Measurements from ENCODE around the gene ZNF182. TPM values are rescaled to one million over a fixed set of nuclear protein-coding genes. Genes with fewer than 3 reads are reported as not detected.

ZNF182 gene
- total RNA-seq, 1 experiment from 2014 or later = 3.8 TPM

- H2AFZ ChIP-seq = no peak overlapping the region
- H3K4me3 ChIP-seq = no peak overlapping the region
- CTCF ChIA-PET = no interaction called here
- no peak overlapping the region for H3K4me2 ChIP-seq
- POLR2A ChIA-PET (ENCODE audit: unreplicated experiment) = no interaction called here
- no peaks in the 10 kb centered on the region for H4K20me1 ChIP-seq (ENCODE audit: insufficient read depth)
- no peak overlapping the region for H3K27ac ChIP-seq
- no peaks in the 10 kb centered on the region for H3F3A ChIP-seq (ENCODE audit: insufficient read depth, low read depth)
- intact Hi-C loops (cut with micrococcal nuclease; ENCODE audit: unreplicated experiment) = no loop called here
- no peaks in the 10 kb centered on the region for H3K9me2 ChIP-seq (ENCODE audit: insufficient read depth)
- BruUV-seq (replicated peaks) = no TSS peak
- DNase-seq = no peak
- no peaks in the 10 kb centered on the region for H3K36me3 ChIP-seq (ENCODE audit: low read depth)
- no peaks in the 10 kb centered on the region for H3K4me1 ChIP-seq (replicated peaks; ENCODE audit: insufficient read depth)
- H3K27me3 ChIP-seq (ENCODE audit: insufficient read depth, low read depth) = no peaks in the 10 kb centered on the region
- no peak for TF ChIP-seq CTCF (conservative IDR thresholded peaks at IDR 0.05)
- TF ChIP-seq EZH2 (IDR thresholded peaks at IDR 0.05; ENCODE audit: low read depth) = no peak
- no peaks in the 10 kb centered on the region for H3K9me3 ChIP-seq (ENCODE audit: insufficient read depth, low read depth)
- H3K79me2 ChIP-seq (ENCODE audit: low read depth) = no peaks in the 10 kb centered on the region
Measured at GRCh38 chrX:47941423-47941822, 62.4 kb downstream of the ZNF182 start.

- CTCF ChIA-PET = no interaction called here
- Histone ChIP-seq H3K27me3 (ENCODE audit: insufficient read depth, low read depth) (no peaks in the 10 kb centered on the region), H3K36me3 (ENCODE audit: low read depth) (no peaks in the 10 kb centered on the region), H2AFZ (no peak overlapping the region), H3K4me1 (replicated peaks; ENCODE audit: insufficient read depth) (no peaks in the 10 kb centered on the region), H3K79me2 (ENCODE audit: low read depth) (no peaks in the 10 kb centered on the region), H3F3A (ENCODE audit: insufficient read depth, low read depth) (no peaks in the 10 kb centered on the region), H3K27ac (no peak overlapping the region), H3K4me2 (no peak overlapping the region), H3K4me3 (no peak overlapping the region), H3K9me2 (ENCODE audit: insufficient read depth) (no peaks in the 10 kb centered on the region), H3K9me3 (ENCODE audit: insufficient read depth, low read depth) (no peaks in the 10 kb centered on the region), H4K20me1 (ENCODE audit: insufficient read depth) (no peaks in the 10 kb centered on the region)
- intact Hi-C loops (cut with micrococcal nuclease; ENCODE audit: unreplicated experiment) = no loop called here
- TF ChIP-seq EZH2 (IDR thresholded peaks at IDR 0.05; ENCODE audit: low read depth) = no peak
- no peak for TF ChIP-seq CTCF (conservative IDR thresholded peaks at IDR 0.05)
- DNase-seq = no peak
- POLR2A ChIA-PET (ENCODE audit: unreplicated experiment) = no interaction called here
- no TSS peak for BruUV-seq (replicated peaks)
Measured at GRCh38 chrX:47940448-47940847, 63.3 kb downstream of the ZNF182 start.

- H3K4me1 ChIP-seq (replicated peaks; ENCODE audit: insufficient read depth) = no peaks in the 10 kb centered on the region
- H3F3A ChIP-seq (ENCODE audit: insufficient read depth, low read depth) = no peaks in the 10 kb centered on the region
- intact Hi-C loops (cut with micrococcal nuclease; ENCODE audit: unreplicated experiment) = no loop called here
- no peaks in the 10 kb centered on the region for H3K79me2 ChIP-seq (ENCODE audit: low read depth)
- TF ChIP-seq CTCF (conservative IDR thresholded peaks at IDR 0.05) (no peak), EZH2 (IDR thresholded peaks at IDR 0.05; ENCODE audit: low read depth) (no peak)
- ChIA-PET POLR2A (ENCODE audit: unreplicated experiment) (no interaction called here), CTCF (no interaction called here)
- DNase-seq = no peak
- H3K4me2 ChIP-seq = no peak overlapping the region
- no peaks in the 10 kb centered on the region for H3K9me2 ChIP-seq (ENCODE audit: insufficient read depth)
- no peak overlapping the region for H3K4me3 ChIP-seq
- no peaks in the 10 kb centered on the region for H3K27me3 ChIP-seq (ENCODE audit: insufficient read depth, low read depth)
- no TSS peak for BruUV-seq (replicated peaks)
- H3K36me3 ChIP-seq (ENCODE audit: low read depth) = no peaks in the 10 kb centered on the region
- H3K27ac ChIP-seq = no peak overlapping the region
- no peak overlapping the region for H2AFZ ChIP-seq
- H4K20me1 ChIP-seq (ENCODE audit: insufficient read depth) = no peaks in the 10 kb centered on the region
- H3K9me3 ChIP-seq (ENCODE audit: insufficient read depth, low read depth) = no peaks in the 10 kb centered on the region
Measured at GRCh38 chrX:47936940-47937317, 66.9 kb downstream of the ZNF182 start.

Data from PC-9 (cell line).